ENCODE data around the gene POLR2E. TPM values are rescaled to one million over a fixed set of nuclear protein-coding genes. Genes with fewer than 3 reads are reported as not detected.

The POLR2E gene
- total and polyA plus RNA-seq, 2 of the 8 experiments (the other 6 are each of a cell fraction or from before 2014, with no cell fraction given) = 281 to 381 TPM

GRCh38 chr19:1103708-1104310 lies 8.6 kb upstream of the POLR2E start, which contains the start of gene GPX4 (continued):
- TF ChIP-seq EZH2 (IDR thresholded peaks at IDR 0.05; ENCODE audit: low read depth, low read length, severe bottlenecking) = no peak
- no peak for TF ChIP-seq EP300 (IDR thresholded peaks at IDR 0.05; ENCODE audit: borderline replicate concordance in 1 of 2, low read depth in 2 of 2, low read length in 2 of 2)
- peak; percentile 75 for TF ChIP-seq PHF8 (conservative IDR thresholded peaks at IDR 0.05; ENCODE audit: low read depth, low read length)
- peak; percentile 80 for TF ChIP-seq BACH1 (IDR thresholded peaks at IDR 0.05; ENCODE audit: low read length)
- peak; percentile 25; the same call in 1 of the 2 replicates for TF ChIP-seq NRF1 (IDR thresholded peaks at IDR 0.05; ENCODE audit: low read depth, low read length)
- peak; percentile 77; the same call in 1 of the 2 replicates for TF ChIP-seq SP4 (IDR thresholded peaks at IDR 0.05; ENCODE audit: low read length)
- peak; percentile 43 to 45; a peak in 2 of 4 replicates for TF ChIP-seq SIN3A (conservative IDR thresholded peaks at IDR 0.05 in 1 of 2, IDR thresholded peaks at IDR 0.05 in 1 of 2; ENCODE audit: low read depth in 1 of 2, low read length in 2 of 2)
- TF ChIP-seq JUND (IDR thresholded peaks at IDR 0.05; ENCODE audit: low read length) = no peak
- TF ChIP-seq CREB1 (IDR thresholded peaks at IDR 0.05) = peak; percentile 51
- peak; percentile 94 for TF ChIP-seq TAF1 (IDR thresholded peaks at IDR 0.05; ENCODE audit: low read depth, low read length)
- peak; percentile 90 for TF ChIP-seq POLR2AphosphoS5 (IDR thresholded peaks at IDR 0.05; ENCODE audit: low read depth, low read length)
